GM12891 (cell line): ENCODE results near the gene CCT2.
"Not testable (repeated sequence)": the region's sequence is repeated elsewhere in the genome, so short reads cannot be mapped to it uniquely, and the experiment has no call there.

Source experiments
- POLR2AphosphoS5 ChIP-seq: IDR thresholded peaks from 2 replicates; pipeline ENCODE4 v1.6.1; 2011; ENCODE audit warnings: low read depth, low read length, control low read depth
- TAF1 ChIP-seq: IDR thresholded peaks from 2 replicates; pipeline ENCODE4 v1.6.1; 2011; ENCODE audit warnings: low read depth, low read length, control low read depth

DNA sequence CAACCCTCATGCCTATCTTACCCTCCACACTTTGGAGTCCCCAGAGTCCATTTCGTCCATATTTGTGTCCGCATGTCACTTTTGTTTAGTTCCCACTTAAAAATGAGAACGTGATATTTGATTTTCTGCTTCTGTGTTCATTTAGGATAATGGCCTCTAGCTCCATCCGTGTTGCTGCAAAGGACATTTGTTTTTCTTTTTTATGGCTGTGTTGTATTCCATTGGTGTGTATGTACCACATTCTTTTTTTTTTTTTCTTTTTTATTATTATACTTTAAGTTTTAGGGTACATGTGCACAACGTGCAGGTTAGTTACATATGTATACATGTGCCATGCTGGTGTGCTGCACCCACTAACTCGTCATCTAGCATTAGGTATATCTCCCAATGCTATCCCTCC, 18.3 kb downstream of the CCT2 start:
- TF ChIP-seq TAF1, POLR2AphosphoS5: not testable (repeated sequence)
